Measurements from ENCODE around the gene PLVAP.

GRCh38 chr19:17332677-17333581, 44.2 kb downstream of the PLVAP start:
- no peak for TF ChIP-seq CTCF (IDR thresholded peaks at IDR 0.05)
- no peak for TF ChIP-seq POLR2A (IDR thresholded peaks at IDR 0.05)

Measured in vagina (tissue), 2 donors.